ENCODE measurements around the gene MROH2B.
A peak's percentile ranks its signal among the peaks of the same experiment; 100 is the strongest.

MROH2B gene

DNA sequence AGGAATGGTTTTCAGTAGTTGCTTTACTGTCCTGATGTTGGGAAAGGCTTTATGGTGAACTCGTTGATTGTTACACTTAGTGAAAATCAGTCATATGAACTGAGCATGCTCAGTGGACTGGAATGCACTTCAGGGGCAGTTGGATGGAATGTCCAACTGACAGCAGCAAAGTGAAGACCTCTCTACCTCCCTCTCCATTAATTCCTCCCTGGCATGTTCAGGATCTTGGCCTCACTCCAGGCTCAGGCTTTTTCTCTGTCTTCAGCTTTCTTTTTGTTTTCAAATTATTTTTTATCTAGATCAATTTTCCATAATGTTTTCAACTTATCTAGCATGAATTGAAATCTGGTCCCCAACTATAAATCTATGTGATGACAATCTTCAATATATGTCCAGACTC is at the start of gene MROH2B:
MROH2B (minus strand) TSS at position 101 of the 400 bp plus-strand sequence. CDS start 490 bp downstream, outside the sequence.
- H3K4me3 ChIP-seq, result no peak within 1 kb of the TSS
- H3K27ac ChIP-seq, result no peak within 1 kb of the TSS

DNA sequence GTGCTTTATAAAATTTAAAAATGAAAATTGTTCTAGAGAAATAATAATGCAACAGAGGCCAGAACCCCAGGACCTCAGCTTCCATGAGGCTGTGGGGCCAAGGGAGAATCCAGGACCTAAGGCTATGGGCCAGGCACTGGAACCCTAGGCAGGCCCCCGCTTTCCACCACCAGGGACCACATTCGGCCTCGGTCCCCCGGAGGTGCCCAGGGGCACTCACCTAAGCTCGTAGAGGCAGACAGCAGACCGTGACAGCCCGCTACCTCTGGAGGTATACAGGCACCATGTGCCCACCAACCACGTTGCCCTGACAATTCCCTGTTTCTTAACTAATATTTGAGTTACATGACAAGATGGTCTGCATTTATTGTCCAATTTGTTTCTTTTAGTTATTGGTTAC is 49.5 kb upstream of the MROH2B start:
- H3K4me3 ChIP-seq, result no peak overlapping the region

DNA sequence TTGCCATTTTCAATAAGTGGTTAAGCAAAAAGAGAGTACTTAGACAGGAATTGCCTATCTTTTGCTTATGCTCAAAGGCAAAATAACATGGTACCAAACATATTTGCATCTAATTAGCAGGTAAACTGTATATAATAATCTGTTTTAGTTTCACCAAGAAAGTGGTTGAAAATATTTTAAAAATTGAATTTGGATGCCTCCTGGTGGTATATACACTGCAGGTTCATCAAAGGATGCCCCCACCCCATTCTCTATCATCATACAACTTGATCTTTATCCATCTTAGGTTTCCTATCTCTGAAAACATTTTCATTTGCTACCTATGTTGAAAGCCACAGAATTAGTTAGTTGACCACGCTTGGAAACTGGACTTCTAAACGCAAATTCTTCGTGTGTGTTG is 47.0 kb upstream of the MROH2B start:
- Histone ChIP-seq H3K27ac (no peak overlapping the region), H3K4me3 (no peak overlapping the region)

More for the DNA sequence above, 49.5 kb upstream of the MROH2B start:
- no peak overlapping the region for H3K27ac ChIP-seq

DNA sequence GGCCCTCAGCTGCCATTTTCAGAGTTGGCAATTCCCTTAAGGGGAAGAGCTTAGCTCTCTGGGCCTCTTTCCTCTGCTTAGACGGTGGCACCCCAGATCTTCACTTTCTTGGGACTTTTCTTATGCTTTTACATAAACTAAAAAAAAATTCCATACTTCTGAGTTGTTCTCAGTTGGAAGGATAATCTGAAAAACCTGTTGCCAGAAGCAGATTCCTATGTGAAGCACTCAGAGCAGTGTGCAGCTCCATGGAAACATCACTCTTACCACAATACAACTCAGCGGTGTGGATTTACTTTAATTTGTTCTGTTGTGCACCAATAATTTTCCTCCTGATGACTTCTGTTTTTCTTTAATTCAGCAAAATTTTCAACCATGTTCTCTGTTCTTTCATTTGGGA is 44.1 kb upstream of the MROH2B start:
- peak overlapping the region in 5 of 21 experiments; percentile 28 to 73 (median 59) for H3K27ac ChIP-seq

DNA sequence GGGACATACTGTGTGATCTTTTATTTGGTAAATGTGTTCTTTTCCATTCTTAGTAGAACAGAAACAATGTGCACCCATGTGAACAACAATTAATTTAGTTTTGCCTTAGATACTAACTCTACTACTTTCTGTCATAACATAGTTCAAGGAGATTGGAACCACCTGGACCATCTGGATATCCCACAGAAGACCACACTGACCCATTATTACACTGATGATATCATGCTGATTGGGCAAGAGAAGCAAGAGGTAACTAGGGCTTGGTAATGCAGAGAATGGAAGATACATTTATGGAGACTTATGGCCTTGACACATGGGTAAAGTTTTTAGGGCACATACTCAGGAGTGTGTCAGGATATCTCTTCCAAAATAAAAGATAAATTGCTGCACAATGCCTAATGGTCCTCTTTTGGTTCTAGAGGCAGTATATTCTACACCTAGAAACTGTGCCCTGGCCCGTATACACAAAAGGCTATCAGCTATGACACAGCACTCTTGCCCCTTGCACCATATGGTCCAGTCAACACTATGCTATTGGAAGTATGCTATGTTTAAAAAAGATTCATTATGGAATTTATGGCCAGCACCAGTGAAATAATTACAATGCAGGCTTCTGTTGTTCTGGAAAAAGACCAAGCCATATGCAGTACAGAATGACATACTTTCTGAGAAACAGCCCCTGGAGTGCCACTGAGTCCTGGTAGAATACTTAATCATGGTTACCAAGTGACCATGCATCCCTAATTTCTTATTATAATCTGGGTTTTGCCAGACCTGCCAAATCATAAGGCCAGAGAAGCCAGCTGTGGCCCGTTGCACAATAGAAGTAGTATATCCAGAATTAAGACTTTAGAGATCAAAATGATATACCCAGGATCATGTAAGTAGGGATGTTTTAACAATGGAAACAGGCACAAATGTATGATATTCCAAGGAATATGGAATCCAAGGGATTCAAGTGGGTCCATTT is 41.6 kb upstream of the MROH2B start:
- no peak overlapping the region for H3K4me3 ChIP-seq
- no peak overlapping the region for H3K27ac ChIP-seq

More for the DNA sequence above, 44.1 kb upstream of the MROH2B start:
- H3K4me3 ChIP-seq, result no peak overlapping the region

DNA sequence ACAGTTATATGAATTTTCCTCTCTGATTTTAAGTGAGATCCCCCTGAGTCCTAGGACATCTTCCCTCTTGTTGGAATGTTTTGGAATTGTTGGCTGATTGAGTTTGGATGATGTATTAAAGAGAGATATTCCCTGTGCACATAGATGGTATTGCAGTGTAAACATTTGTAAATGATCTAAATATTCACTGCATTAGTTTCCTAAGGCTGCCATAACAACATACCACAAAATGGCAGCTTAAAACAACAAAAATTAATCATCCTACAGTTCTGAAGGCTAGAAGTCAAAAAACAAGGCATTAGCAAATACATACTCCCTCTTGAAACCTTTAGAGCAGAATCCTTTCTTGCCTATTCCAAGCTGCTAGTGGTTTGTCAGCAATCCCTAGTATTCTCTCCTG is 38.0 kb upstream of the MROH2B start:
- Histone ChIP-seq H3K27ac (no peak overlapping the region), H3K4me3 (no peak overlapping the region)

DNA sequence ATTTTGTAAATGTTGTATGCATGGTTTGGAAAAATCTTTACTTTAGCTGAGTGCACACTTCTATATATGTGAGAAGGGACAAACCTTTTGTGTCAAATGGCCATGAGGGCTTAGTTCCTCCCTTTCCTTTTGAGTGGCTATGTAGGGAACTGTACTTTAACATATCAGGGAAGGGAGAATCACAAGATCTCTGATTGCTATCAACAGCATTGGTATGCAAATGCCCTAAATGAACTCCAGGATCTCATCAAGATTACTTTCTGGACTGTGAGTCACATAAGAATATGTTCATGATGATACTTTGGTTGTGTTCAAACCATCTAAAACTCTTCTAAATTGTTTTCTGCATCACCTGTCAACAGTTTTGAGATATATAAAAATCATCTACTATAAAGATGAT is 31.2 kb upstream of the MROH2B start:
- Histone ChIP-seq H3K27ac (no peak overlapping the region), H3K4me3 (no peak overlapping the region)

DNA sequence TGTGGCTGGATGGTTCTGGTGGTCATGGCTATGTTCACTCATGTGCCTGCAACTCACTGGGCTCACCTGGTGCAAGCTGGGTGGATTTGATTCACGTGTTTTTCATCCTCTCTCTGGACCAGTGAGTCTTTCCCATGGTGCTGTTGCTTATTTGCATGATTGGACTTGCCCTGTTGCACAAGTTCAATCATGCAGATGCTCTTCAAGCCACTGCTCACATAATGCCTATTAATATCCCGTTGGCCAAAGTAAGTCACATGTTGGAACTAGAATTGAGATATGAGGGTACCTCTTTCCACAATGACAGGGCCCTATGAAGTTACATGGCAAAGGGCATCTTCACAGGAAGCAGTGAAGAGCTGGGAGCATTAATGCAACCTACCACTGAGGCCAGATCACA is 26.5 kb upstream of the MROH2B start:
- Histone ChIP-seq H3K27ac (no peak overlapping the region), H3K4me3 (no peak overlapping the region)

DNA sequence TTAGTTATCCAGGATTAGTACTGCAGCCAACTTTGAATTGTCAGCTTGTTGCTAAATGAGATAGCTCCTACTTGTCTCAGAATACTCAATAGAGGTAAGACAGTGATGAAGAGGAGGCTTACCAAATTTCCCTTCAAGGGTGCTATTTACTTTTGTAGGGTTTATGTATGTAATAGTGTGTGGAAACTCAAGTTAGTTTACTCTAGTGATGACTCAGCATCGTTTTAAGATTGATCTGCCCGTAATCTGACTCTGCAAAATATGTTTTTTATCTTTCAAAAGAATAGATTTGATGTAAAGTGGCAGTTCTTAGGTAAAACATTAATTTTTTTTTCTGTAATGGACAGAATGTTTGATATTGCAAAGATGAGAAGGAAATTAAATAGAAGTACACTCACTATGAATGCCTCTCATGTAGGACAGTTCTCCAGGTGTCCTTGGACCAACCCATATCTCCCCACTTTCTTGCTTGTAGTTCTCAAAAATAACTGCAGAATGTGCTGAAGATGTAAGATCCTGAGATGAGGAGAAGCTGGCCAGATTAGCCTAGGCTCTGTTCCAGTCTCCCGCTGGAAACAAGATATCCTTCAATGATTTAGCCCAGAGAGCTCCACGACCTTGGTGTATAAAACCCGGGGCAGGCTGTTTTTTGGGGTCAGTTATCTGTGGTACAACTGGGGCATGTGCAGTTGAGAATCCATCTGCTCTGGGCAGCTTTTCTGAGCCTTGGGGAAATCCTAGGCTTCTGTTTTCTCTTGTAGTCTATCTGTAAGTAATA is 24.4 kb upstream of the MROH2B start:
- Histone ChIP-seq H3K4me3 (no peak overlapping the region), H3K27ac (no peak overlapping the region)

DNA sequence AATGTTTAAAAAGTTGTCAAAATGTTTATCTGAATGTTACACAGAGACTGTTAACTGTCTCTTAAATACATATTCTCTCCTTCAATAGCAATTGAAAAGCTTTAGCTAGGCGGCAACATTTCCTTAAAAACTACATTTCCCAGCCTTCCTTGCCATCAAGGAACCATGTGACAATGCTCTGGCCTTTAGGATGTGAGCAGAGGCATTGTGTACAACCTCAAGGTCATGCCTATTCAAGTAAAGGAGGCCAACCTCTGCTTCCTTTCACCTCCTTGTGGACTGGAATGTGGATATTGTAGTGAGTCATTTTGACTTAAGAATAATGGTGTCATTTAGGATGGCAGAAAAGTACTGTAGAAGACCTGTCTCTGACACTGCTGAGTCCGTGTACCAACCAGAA is 23.7 kb upstream of the MROH2B start:
- H3K4me3 ChIP-seq, result no peak overlapping the region
- no peak overlapping the region for H3K27ac ChIP-seq

DNA sequence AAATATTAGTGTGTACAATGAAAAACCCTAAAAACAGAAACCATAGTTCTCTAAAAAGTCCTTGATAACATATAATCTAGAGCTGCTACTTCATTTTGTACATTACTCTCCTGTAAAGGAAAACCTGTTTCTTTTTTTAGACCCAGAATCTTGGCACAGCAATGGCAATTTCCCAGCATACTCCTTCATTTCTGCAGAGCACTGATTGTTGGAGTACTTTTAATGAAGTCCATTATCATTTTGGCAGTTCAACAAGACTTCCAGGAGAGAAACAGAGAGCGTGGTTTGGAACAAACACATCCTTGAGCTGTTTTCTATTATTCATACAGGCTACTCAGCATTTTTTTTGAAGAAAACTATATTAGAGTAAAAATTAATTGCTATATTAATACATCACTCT is 22.7 kb upstream of the MROH2B start:
- no peak overlapping the region for H3K27ac ChIP-seq
- H3K4me3 ChIP-seq, result no peak overlapping the region

DNA sequence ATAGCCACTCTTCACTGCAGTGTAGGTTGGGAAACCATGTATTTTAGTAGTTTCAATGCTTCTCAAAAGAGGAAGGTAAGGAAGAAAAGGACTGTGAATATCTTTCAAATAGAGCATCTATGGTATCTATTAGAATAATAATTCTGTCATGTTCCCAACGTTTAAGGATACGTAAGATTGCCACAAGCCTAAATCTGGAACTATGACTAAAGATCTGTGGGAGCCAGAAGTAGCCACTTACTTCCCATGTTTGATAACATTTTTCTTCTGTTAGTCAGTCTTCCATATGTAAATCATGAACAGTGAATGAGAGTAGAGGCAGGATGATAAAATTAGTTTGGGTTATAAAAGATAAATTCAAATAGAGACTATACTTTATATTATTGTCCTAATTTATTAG is 16.3 kb upstream of the MROH2B start:
- Histone ChIP-seq H3K4me3 (no peak overlapping the region), H3K27ac (no peak overlapping the region)

DNA sequence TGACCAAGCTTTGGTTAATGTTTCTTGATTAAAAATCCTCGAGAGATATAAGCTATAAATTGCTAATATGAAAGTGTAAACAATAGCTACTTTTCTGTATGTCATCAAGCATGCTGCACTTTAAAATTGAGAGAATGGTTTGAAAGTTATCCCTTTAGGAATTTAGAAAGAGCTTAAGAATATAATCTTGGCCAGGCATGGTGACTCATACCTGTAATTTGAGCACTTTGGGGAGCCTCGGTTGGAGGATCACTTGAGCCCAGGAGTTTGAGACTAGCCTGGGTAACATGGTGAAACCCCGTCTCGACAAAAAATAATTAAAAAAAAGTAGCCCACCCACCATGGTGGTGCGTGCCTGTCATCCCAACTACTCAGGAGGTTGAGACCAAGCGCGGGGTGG is 12.2 kb upstream of the MROH2B start:
- Histone ChIP-seq H3K27ac (no peak overlapping the region), H3K4me3 (no peak overlapping the region)

DNA sequence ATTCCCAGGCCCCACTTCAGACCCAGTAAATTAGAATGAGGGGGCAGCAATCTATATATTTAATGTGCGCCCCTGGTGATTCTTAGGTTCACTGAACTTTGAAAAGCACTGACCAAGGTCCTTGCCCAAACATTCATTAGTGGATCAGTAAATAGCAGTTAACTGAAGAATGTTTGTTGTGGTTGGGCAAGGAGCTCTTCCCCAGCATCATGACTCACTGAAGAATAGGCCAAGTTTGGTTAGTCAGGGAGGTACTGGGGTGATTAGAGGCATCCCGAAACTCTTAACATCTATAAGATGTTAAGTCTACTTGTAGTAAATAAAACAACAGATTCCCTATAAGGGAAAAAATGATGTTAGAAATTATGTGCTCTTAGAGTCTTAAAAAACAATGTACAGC is 833 bp upstream of the MROH2B start:
- Histone ChIP-seq H3K27ac (no peak overlapping the region), H3K4me3 (no peak overlapping the region)

DNA sequence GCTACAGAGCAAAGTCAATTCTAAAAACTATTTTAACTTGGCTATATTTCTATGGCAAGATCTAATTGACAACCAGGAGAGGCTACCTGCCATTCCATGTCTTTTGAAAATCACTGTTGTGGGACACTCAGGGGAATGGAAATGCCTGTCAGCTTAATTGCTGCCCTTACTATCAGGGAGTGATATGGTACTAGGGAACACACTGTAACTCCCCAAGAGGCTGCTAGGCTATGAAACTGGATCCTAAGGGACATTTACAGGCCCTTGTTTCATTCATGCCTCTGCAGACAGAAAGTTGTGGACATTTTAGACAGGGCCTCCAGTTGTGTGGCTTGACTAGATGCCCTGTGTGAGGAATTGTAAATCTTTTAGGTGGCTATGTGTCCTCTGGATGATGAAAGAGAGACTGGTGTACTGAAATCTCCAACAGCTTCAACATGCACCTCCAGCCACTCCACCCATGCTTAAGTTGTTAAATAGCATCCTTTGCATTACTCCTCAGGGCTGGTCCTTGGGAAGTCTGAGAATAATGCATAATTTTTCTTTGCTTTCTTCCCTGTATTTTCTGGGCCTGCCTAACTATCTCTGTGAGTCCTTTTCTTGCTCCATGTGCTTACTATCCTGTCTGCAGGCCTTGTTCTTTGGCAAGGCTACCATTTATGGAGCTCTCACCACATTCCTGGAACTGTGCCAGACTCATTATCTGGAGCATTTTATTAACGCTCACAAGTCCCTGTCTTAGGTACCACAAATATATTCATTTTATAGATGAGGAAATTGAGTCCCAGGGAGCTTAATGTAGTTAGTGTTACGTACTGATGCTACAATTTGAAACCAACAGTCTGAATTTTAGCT is 3.2 kb downstream of the MROH2B start:
- no peak overlapping the region for H3K27ac ChIP-seq

DNA sequence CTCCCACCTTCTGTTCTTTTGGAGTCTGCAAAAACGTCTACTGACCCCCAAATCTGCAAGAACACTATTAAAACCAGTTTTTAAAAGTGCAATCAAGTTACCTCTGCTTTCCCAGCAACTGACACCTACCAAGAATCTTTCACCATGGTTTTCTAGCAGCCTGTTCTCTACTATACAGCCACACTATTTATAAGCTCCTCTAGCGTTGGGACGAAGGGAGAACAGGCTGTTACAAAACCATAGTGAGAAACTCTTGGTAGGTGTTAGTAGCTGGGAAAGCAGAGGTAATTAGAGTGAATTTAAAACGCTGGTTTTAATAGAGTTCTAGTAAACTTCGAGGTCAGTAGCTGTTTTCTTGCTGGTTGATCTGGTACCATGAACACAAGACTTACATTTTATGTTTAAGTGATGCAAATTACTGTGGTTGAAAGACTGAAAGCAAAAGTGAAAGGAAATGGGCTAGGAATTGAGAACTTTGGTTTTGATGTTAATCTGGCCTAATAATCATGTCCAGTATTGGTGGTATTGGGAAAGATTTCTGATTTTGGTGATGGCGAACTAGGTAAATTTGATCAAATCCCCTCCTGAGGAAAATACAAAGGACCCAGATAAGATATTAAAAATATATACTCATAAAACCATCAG is 5.3 kb downstream of the MROH2B start:
- Histone ChIP-seq H3K4me3 (no peak overlapping the region), H3K27ac (no peak overlapping the region)

More for the DNA sequence above, 3.2 kb downstream of the MROH2B start:
- no peak overlapping the region for H3K4me3 ChIP-seq

DNA sequence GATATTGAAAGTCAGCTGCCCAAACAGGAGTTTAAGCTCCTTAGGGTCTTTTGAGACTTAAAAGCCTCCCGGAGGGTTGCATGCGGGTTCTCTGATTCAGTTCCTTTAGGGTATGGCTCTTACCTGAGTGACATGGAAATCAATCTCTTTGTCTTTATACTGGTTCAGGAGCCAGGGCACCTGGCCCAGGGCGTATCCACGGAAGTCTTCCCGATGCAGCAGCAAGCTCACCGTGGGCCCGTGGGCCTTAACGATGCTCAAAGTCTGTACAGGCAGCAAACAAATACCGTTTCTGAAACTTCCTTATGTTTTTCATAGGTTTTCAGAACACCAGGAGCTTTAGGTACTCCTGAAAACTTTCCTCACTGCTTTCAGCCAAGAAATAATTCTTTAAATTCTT is 13.2 kb downstream of the MROH2B start:
- Histone ChIP-seq H3K27ac (no peak overlapping the region), H3K4me3 (no peak overlapping the region)

DNA sequence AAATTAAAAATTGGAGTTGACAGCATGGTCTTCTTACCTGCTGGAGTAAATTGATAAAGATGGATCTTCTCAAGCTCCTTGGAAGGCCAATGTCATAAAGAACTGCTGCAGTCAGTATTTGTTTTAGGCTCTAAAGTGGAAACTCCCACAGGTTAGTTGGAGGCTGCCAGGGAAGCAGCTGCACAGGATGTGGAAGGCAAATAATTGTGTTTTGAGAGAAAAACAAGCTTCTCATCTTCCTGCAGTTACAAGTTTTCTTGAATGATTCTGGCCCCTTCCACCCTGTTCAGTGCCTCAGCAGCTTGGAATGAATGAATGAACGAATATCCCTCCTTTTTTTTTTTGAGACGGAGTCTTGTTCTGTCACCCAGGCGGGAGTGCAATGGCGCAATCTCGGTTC is 13.9 kb downstream of the MROH2B start:
- Histone ChIP-seq H3K4me3 (no peak overlapping the region), H3K27ac (no peak overlapping the region)

DNA sequence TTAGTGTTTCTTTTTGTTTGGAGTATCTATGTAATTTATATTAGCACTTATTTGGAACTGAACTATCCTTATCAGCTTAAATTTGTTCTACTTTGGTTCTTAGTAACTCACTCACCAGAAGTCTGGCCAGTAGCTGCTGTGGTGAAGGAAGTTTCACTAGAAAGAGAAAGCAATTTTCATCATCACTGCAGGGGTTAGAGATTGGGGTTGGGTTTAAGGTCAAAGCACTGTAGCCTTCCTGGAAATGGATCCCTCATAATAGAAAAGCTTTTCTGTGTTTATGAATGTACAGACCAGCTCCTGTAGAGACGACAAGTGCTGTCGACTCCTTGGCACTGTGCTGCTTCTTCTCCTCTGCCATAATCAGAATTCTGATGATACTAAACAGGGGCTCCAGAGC is 22.2 kb downstream of the MROH2B start:
- H3K27ac ChIP-seq, result no peak overlapping the region
- no peak overlapping the region for H3K4me3 ChIP-seq
